BE2C (cell line): ENCODE results near the gene TTC16.
"Not testable (repeated sequence)": the region's sequence is repeated elsewhere in the genome, so short reads cannot be mapped to it uniquely, and the experiment has no call there.

Experiments used
- DNase-seq: peaks from one replicate; pipeline ENCODE4 v3.0.0-alpha.2; 2020
- H3K27me3 ChIP-seq: fragments of 250-450 bp; sonication (Bioruptor Pico); 2 replicates; pipeline ENCODE4 v1.5.1; 2020; ENCODE audit warnings: mild to moderate bottlenecking
- H3K36me3 ChIP-seq: fragments of 250-450 bp; sonication (Bioruptor Pico); 2 replicates; pipeline ENCODE4 v1.5.1; 2020; ENCODE audit warnings: mild to moderate bottlenecking
- H3K4me1 ChIP-seq: fragments of 250-450 bp; sonication (Bioruptor Pico); 2 replicates; pipeline ENCODE4 v1.5.1; 2020
- H3K4me3 ChIP-seq: 2 replicates; pipeline ENCODE4 v1.5.1; 2011; ENCODE audit warnings: low read depth, low read length
- H3K9me3 ChIP-seq: fragments of 250-450 bp; sonication (Bioruptor Pico); 2 replicates; pipeline ENCODE4 v1.5.1; 2020
- TF ChIP-seq, protein P1 (sequence below): IDR thresholded peaks from 2 replicates; pipeline ENCODE4 v1.5.1; 2012; ENCODE audit warnings: mild to moderate bottlenecking, low read depth, low read length

Gene TTC16

GRCh38 chr9:127755061-127756060 is 39.5 kb downstream of the TTC16 start:
- peak; percentile 81 for DNase-seq
- H3K27me3 ChIP-seq: no peaks in the 10 kb centered on the region
- peaks cover 8% of the 10 kb centered on the region for H3K36me3 ChIP-seq
- peak overlapping the region; percentile 76 for H3K4me3 ChIP-seq
- no peaks in the 10 kb centered on the region for H3K9me3 ChIP-seq
- peaks cover 5% of the 10 kb centered on the region for H3K4me1 ChIP-seq
- TF ChIP-seq, protein P1, sequence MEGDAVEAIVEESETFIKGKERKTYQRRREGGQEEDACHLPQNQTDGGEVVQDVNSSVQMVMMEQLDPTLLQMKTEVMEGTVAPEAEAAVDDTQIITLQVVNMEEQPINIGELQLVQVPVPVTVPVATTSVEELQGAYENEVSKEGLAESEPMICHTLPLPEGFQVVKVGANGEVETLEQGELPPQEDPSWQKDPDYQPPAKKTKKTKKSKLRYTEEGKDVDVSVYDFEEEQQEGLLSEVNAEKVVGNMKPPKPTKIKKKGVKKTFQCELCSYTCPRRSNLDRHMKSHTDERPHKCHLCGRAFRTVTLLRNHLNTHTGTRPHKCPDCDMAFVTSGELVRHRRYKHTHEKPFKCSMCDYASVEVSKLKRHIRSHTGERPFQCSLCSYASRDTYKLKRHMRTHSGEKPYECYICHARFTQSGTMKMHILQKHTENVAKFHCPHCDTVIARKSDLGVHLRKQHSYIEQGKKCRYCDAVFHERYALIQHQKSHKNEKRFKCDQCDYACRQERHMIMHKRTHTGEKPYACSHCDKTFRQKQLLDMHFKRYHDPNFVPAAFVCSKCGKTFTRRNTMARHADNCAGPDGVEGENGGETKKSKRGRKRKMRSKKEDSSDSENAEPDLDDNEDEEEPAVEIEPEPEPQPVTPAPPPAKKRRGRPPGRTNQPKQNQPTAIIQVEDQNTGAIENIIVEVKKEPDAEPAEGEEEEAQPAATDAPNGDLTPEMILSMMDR: no peak

DNA sequence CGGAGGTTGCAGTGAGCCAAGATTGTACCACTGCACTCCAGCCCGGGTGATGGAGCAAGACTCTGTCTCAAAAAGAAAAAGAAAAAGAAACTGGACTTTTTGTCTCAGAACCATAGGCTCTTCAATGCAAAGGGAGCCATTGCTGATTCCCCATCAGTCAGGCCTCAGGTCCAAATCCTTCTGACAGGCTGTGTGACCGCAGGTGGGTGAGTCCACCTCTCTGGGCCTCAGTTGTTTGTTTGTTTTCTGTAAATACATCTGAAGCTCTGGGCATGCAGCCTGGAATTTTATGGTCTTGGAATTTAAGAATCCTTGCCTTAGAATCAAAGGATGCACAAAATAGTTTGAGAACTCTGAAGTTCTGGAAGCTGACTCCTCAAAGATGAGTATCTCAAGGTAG is 40.4 kb downstream of the TTC16 start:
- TF ChIP-seq, protein P1: no peak

DNA sequence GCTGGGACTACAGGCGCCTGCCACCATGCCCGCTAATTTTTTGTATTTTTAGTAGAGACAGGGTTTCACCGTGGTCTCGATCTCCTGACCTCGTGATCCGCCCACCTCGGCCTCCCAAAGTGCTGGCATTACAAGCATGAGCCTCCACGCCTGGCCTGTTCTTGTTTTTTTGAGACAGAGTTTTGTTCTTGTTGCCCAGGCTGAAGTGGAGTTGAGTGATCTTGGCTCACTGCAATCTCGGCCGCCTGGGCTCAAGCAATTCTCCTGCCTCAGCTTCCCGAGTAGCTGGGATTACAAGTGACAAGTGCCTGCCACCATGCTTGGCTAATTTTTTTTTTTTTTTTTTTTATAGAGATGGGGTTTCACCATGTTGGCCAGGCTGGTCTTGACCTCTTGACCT is 40.9 kb downstream of the TTC16 start:
- not testable (repeated sequence) for H3K36me3 ChIP-seq, H3K27me3 ChIP-seq, H3K4me3 ChIP-seq, DNase-seq, H3K9me3 ChIP-seq, H3K4me1 ChIP-seq

More for the DNA sequence above, 40.4 kb downstream of the TTC16 start:
- no peaks in the 10 kb centered on the region for H3K27me3 ChIP-seq
- no peak for DNase-seq
- no peaks in the 10 kb centered on the region for H3K36me3 ChIP-seq
- H3K9me3 ChIP-seq: no peaks in the 10 kb centered on the region
- peaks cover 5% of the 10 kb centered on the region for H3K4me1 ChIP-seq
- no peak overlapping the region for H3K4me3 ChIP-seq

DNA sequence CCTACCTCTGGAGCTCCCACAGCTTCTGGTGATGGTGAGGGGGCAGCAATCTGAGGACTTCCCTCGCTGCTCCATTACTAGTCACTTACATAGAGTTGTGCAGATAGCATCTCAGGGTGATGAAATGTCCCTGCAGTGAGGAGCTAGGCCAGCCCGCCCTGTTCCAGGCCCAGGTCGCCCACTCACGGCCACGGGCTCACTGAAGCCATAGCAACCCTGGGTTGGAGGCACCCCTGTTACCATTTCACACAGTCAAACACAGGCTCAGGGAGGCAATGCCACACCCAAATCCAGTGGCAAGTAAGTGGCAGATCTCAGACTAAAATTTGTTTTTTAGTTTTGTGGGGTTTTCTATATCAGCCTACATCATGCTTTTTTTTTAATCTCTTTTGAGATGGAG is 43.0 kb downstream of the TTC16 start:
- no peaks in the 10 kb centered on the region for H3K27me3 ChIP-seq

GRCh38 chr9:127761061-127761460 is 45.2 kb downstream of the TTC16 start:
- Histone ChIP-seq H3K4me3 (no peak overlapping the region), H3K36me3 (no peaks in the 10 kb centered on the region), H3K9me3 (no peaks in the 10 kb centered on the region), H3K27me3 (no peaks in the 10 kb centered on the region), H3K4me1 (peaks cover 15% of the 10 kb centered on the region)
- TF ChIP-seq, protein P1: no peak
- no peak for DNase-seq

More for the DNA sequence above, 43.0 kb downstream of the TTC16 start:
- H3K36me3 ChIP-seq: no peaks in the 10 kb centered on the region
- H3K4me3 ChIP-seq: no peak overlapping the region
- peaks cover 15% of the 10 kb centered on the region for H3K4me1 ChIP-seq
- H3K9me3 ChIP-seq: no peaks in the 10 kb centered on the region
- no peak for DNase-seq
- TF ChIP-seq, protein P1: no peak

- Histone ChIP-seq H3K36me3 (no peaks in the 10 kb centered on the region), H3K9me3 (no peaks in the 10 kb centered on the region), H3K27me3 (no peaks in the 10 kb centered on the region), H3K4me1 (peaks cover 15% of the 10 kb centered on the region), H3K4me3 (no peak overlapping the region)
- DNase-seq: peak; percentile 67
- TF ChIP-seq, protein P1: no peak
These were observed 45.6 kb downstream of the TTC16 start for GRCh38 chr9:127761491-127761956.
